GM23338 (cell line): ENCODE results near the gene PGAM5. TPM values are rescaled to one million over a fixed set of nuclear protein-coding genes. Genes with fewer than 3 reads are reported as not detected.

Experiments used
- ATAC-seq: fragments of 200-7000 bp; cut with Tn5 transposase; 3 replicates; pipeline ENCODE4 v1.9.1; 2020
- DNase-seq: peaks from one replicate; pipeline ENCODE4 v3.0.0-alpha.2; 2015; ENCODE audit warnings: low spot score
- H2AFZ ChIP-seq: fragments of 200-600 bp; sonication (generic); 2 replicates; pipeline ENCODE4 v1.8.0; 2016; ENCODE audit warnings: antibody characterized with exemption, mild to moderate bottlenecking, moderate library complexity
- H3F3A ChIP-seq: fragments of 200-600 bp; sonication (generic); replicated peaks from 2 replicates; pipeline ENCODE4 v1.8.0; 2017; ENCODE audit warnings: antibody characterized with exemption, mixed run types, low read depth
- H3K27ac ChIP-seq: fragments of 200-600 bp; sonication (generic); 2 replicates; pipeline ENCODE4 v1.6.1; 2016; ENCODE audit warnings: low read depth
- H3K27me3 ChIP-seq: fragments of 200-600 bp; sonication (generic); 2 replicates; pipeline ENCODE4 v1.8.0; 2016; ENCODE audit warnings: mild to moderate bottlenecking, mixed run types, moderate library complexity; ENCODE audit not compliant: insufficient read depth
- H3K36me3 ChIP-seq: fragments of 200-600 bp; sonication (generic); 2 replicates; pipeline ENCODE4 v1.8.0; 2016; ENCODE audit warnings: mild to moderate bottlenecking; ENCODE audit not compliant: insufficient read depth
- H3K4me1 ChIP-seq: fragments of 200-600 bp; sonication (generic); 2 replicates; pipeline ENCODE4 v1.8.0; 2016; ENCODE audit warnings: mild to moderate bottlenecking, moderate library complexity; ENCODE audit not compliant: insufficient read depth
- H3K4me2 ChIP-seq: fragments of 200-600 bp; sonication (generic); 2 replicates; pipeline ENCODE4 v1.7.1; 2017; ENCODE audit warnings: mixed run types
- H3K4me3 ChIP-seq: fragments of 200-600 bp; sonication (generic); 2 replicates; pipeline ENCODE4 v1.6.1; 2016; ENCODE audit warnings: mixed run types
- H3K79me2 ChIP-seq: fragments of 200-600 bp; sonication (generic); replicated peaks from 2 replicates; pipeline ENCODE4 v1.8.0; 2017; ENCODE audit warnings: mild to moderate bottlenecking; ENCODE audit not compliant: insufficient read depth
- H3K9me2 ChIP-seq: fragments of 200-600 bp; sonication (generic); 2 replicates; pipeline ENCODE4 v1.8.0; 2017; ENCODE audit not compliant: insufficient read depth
- H4K20me1 ChIP-seq: fragments of 200-600 bp; sonication (generic); replicated peaks from 2 replicates; pipeline ENCODE4 v1.8.0; 2017; ENCODE audit warnings: mild to moderate bottlenecking; ENCODE audit not compliant: insufficient read depth
- H3K27ac Mint-ChIP-seq: 2 replicates; pipeline ENCODE4 v1.8.0; 2020; ENCODE audit warnings: inconsistent platforms, mild to moderate bottlenecking, moderate library complexity, mixed read lengths
- H3K27me3 Mint-ChIP-seq: 3 replicates; pipeline ENCODE4 v1.8.0; 2022; ENCODE audit warnings: low read depth, mild to moderate bottlenecking, moderate library complexity, mixed read lengths, inconsistent platforms; ENCODE audit not compliant: insufficient read depth, poor library complexity
- H3K36me3 Mint-ChIP-seq: 3 replicates; pipeline ENCODE4 v1.8.0; 2021; ENCODE audit warnings: low read depth, mild to moderate bottlenecking, inconsistent platforms, moderate library complexity, mixed read lengths
- H3K4me1 Mint-ChIP-seq: 3 replicates; pipeline ENCODE4 v1.8.0; 2020; ENCODE audit warnings: mild to moderate bottlenecking, inconsistent platforms, mixed read lengths
- H3K4me3 Mint-ChIP-seq: 3 replicates; pipeline ENCODE4 v1.8.0; 2021; ENCODE audit warnings: moderate library complexity, mild to moderate bottlenecking, inconsistent platforms, mixed read lengths
- H3K9me3 Mint-ChIP-seq: 3 replicates; pipeline ENCODE4 v1.8.0; 2020; ENCODE audit warnings: moderate library complexity, mild to moderate bottlenecking, inconsistent platforms, mixed read lengths
- CTCF ChIP-seq, 2 experiments: fragments of 200-600 bp in 1 of 2; sonication (generic) in 1 of 2; conservative IDR thresholded peaks; 2 replicates each; pipeline versions ENCODE4 v1.5.1 to v1.6.1; 2016 to 2017; ENCODE audit warnings: antibody characterized with exemption in 2 of 2, low read depth in 2 of 2, mild to moderate bottlenecking in 2 of 2, moderate library complexity in 1 of 2
- EZH2phosphoT487 ChIP-seq: fragments of 200-600 bp; sonication (generic); IDR thresholded peaks from one replicate; pipeline ENCODE4 v1.8.1; 2018; ENCODE audit warnings: antibody characterized with exemption; ENCODE audit not compliant: unreplicated experiment
- JUNB ChIP-seq: IDR thresholded peaks from one replicate; pipeline ENCODE4 v1.6.1; 2016; ENCODE audit warnings: antibody characterized with exemption; ENCODE audit not compliant: unreplicated experiment
- NANOG ChIP-seq: IDR thresholded peaks from 2 replicates; pipeline ENCODE4 v1.6.1; 2016; ENCODE audit warnings: antibody characterized with exemption, borderline replicate concordance
- STAT1 ChIP-seq: IDR thresholded peaks from one replicate; pipeline ENCODE4 v1.6.1; 2016; ENCODE audit warnings: antibody characterized with exemption; ENCODE audit not compliant: unreplicated experiment
- ZNF114 ChIP-seq: fragments of 250-450 bp; sonication (Bioruptor Pico); IDR thresholded peaks from 2 replicates; pipeline ENCODE4 v1.5.0; 2020; ENCODE audit warnings: mild to moderate bottlenecking, moderate library complexity
- ZNF331 ChIP-seq: fragments of 250-450 bp; sonication (Bioruptor Pico); IDR thresholded peaks from 2 replicates; pipeline ENCODE4 v1.5.0; 2020; ENCODE audit warnings: low read depth, mild to moderate bottlenecking, moderate library complexity
- ZNF462 ChIP-seq: fragments of 250-450 bp; sonication (Bioruptor Pico); IDR thresholded peaks from 2 replicates; pipeline ENCODE4 v1.5.0; 2020; ENCODE audit warnings: mild to moderate bottlenecking, moderate library complexity
- polyA plus RNA-seq: library from polyadenylated mRNA; unstranded; fragments of >200 nt; fragmentation: Nextera tagmentation; extraction: Ambion mirVana; gene quantifications from 2 replicates; pipeline ENCODE4 v1.2.1, GENCODE V29; 2016
- total RNA-seq: library from RNA; depleted of rRNA; stranded (reverse); fragments of >200 nt; shearing (Covaris generic); gene quantifications from 2 replicates; pipeline ENCODE4 v1.2.3, GENCODE V29; 2014
- TF ChIP-seq, protein P1 (sequence below): IDR thresholded peaks from 2 replicates; pipeline ENCODE4 v1.6.1; 2016; ENCODE audit warnings: antibody characterized with exemption

The PGAM5 gene
- total and polyA plus RNA-seq, 2 experiments from 2014 or later = 31.1 to 108 TPM

DNA sequence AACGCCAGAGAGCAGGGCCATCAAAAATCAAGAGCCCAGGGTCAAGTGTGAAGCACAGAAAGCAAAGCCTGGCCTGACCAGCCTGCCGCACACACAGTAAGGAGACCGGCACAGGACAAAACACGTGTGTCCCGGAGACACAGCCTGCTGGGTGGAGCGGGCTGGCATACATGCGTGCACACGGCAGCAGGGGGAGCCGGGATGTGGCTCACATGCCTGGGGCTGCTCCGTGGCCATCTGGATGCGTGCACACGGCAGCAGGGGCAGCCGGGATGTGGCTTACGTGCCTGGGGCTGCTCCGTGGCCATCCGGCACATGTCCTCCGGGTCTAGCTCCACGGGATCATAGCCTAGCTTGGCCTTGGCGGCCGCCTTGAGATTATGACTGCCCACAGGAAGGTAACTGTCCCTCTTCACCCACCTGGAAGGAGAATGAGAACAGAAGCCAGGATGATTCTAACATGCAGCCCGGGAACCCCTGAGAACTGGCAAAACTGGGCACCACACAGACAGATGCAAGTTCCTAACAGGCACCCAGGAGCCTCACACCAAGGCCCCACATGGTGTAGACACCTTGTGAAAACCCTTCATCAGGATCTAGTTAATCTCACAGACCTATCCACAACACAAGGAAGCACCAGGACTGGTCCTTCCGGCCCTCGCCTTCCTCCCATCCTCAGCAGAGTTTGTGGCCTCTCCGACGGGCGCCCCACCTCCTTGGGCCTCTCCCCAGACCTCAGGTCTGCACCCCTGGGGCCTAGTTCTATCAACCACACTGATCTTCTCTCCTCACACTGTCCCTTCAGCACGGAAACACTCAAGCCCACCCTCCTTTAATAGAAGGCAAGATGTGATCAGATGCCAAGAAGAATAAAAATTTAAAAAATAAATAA is 37.1 kb upstream of the PGAM5 start (continued):
- TF ChIP-seq ZNF462 (CRISPR knock-in tag) (no peak), ZNF331 (no peak), CTCF (conservative IDR thresholded peaks at IDR 0.05; ENCODE audit: low read depth in 2 of 2) (no peak), STAT1 (no peak), ZNF114 (CRISPR knock-in tag) (no peak)

DNA sequence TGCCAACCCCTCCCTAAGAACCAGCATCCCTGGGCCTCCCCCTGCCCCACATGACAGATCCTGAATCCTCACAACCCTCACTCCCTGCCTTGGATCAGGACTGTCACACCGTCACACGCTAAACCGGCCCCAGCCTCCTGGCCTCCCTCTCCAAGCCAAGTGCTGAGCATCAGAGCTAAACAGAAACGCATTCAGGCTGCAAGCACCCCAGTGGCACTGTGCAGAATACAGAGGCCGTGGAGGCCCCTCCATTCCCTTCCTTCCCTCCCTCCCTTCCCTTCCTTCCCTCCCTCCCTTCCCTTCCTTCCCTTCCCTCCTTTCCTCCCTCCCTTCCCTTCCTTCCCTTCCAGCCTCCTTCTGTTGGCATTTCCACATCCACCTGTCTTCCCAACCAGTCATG is 36.1 kb upstream of the PGAM5 start:
- Histone ChIP-seq H4K20me1 (peaks cover 32% of the 10 kb centered on the region), H3F3A (no peaks in the 10 kb centered on the region), H3K4me3 (no peak overlapping the region), H3K27ac (no peak overlapping the region), H3K36me3 (peaks cover 33% of the 10 kb centered on the region), H3K79me2 (peaks cover 15% of the 10 kb centered on the region), H3K4me1 (no peaks in the 10 kb centered on the region), H3K9me2 (no peaks in the 10 kb centered on the region), H3K4me2 (no peak overlapping the region), H2AFZ (no peak overlapping the region), H3K27me3 (no peaks in the 10 kb centered on the region)
- no peaks in the 10 kb centered on the region for H3K9me3 Mint-ChIP-seq
- ATAC-seq (no peak), DNase-seq (no peak)
- H3K27me3 Mint-ChIP-seq = peaks cover 1% of the 10 kb centered on the region
- peaks cover 87% of the 10 kb centered on the region for H3K36me3 Mint-ChIP-seq
- no peak overlapping the region for H3K4me3 Mint-ChIP-seq
- H3K27ac Mint-ChIP-seq = no peak overlapping the region
- no peaks in the 10 kb centered on the region for H3K4me1 Mint-ChIP-seq
- no peak for TF ChIP-seq JUNB
- TF ChIP-seq EZH2phosphoT487 = no peak
- TF ChIP-seq STAT1 = no peak
- no peak for TF ChIP-seq NANOG
- TF ChIP-seq, protein P1, sequence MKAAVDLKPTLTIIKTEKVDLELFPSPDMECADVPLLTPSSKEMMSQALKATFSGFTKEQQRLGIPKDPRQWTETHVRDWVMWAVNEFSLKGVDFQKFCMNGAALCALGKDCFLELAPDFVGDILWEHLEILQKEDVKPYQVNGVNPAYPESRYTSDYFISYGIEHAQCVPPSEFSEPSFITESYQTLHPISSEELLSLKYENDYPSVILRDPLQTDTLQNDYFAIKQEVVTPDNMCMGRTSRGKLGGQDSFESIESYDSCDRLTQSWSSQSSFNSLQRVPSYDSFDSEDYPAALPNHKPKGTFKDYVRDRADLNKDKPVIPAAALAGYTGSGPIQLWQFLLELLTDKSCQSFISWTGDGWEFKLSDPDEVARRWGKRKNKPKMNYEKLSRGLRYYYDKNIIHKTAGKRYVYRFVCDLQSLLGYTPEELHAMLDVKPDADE = no peak
- no peak for TF ChIP-seq ZNF114 (CRISPR knock-in tag)
